ENCODE results near the gene AFF3. TPM values are rescaled to one million over a fixed set of nuclear protein-coding genes. Genes with fewer than 3 reads are reported as not detected.

AFF3 gene
- total and polyA plus RNA-seq, 10 of the 15 experiments (the other 5 are each of a cell fraction or from before 2014, with no cell fraction given) = 0.26 to 5.5 (median 3.0) TPM

DNA sequence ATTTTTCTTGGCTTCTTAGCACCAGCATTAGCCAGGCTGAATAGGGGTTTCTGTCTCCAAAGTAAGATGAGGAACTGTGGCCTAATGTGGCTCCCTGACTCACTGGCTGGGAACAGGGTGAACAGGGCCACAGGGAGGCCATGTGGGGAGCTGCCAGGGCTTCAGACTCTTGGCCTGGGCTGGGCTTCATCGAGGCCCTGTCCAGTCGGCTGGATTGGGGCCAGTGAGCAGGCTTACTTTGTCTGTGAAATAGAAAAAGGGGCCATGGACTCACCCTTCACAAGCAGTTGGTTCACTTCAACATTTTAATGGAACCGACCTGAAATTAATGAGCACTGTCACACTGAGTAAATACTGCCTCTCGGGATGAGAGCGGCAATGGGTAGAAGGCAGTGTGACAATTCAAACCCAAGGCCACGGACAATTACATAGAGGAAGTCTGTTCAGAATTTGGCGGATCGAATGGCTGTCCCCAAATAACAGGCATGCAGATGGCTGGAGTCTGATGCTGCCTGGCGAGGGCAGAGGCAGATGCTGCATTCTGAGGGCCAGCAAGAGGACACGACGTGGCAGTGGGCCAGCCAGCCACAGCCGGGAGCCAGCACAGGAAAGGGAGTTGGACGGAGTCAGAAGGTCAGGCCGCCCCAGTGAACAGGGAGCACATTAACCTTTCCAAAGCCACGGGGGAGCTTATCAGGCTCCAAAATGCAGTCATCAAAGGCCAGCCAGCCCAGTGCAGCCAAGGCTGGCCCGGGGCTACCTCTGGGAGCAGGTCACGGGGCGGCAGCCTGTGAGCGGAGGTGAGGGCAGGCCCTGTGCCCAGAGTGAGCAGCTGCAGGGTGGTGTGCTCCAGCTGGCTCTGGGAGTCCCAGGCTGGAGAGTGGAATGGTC is 506.0 kb downstream of the AFF3 start (continued):
- TF ChIP-seq, protein P1, sequence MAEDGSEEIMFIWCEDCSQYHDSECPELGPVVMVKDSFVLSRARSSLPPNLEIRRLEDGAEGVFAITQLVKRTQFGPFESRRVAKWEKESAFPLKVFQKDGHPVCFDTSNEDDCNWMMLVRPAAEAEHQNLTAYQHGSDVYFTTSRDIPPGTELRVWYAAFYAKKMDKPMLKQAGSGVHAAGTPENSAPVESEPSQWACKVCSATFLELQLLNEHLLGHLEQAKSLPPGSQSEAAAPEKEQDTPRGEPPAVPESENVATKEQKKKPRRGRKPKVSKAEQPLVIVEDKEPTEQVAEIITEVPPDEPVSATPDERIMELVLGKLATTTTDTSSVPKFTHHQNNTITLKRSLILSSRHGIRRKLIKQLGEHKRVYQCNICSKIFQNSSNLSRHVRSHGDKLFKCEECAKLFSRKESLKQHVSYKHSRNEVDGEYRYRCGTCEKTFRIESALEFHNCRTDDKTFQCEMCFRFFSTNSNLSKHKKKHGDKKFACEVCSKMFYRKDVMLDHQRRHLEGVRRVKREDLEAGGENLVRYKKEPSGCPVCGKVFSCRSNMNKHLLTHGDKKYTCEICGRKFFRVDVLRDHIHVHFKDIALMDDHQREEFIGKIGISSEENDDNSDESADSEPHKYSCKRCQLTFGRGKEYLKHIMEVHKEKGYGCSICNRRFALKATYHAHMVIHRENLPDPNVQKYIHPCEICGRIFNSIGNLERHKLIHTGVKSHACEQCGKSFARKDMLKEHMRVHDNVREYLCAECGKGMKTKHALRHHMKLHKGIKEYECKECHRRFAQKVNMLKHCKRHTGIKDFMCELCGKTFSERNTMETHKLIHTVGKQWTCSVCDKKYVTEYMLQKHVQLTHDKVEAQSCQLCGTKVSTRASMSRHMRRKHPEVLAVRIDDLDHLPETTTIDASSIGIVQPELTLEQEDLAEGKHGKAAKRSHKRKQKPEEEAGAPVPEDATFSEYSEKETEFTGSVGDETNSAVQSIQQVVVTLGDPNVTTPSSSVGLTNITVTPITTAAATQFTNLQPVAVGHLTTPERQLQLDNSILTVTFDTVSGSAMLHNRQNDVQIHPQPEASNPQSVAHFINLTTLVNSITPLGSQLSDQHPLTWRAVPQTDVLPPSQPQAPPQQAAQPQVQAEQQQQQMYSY (CRISPR knock-in tag; IDR thresholded peaks at IDR 0.05) = no peak

DNA sequence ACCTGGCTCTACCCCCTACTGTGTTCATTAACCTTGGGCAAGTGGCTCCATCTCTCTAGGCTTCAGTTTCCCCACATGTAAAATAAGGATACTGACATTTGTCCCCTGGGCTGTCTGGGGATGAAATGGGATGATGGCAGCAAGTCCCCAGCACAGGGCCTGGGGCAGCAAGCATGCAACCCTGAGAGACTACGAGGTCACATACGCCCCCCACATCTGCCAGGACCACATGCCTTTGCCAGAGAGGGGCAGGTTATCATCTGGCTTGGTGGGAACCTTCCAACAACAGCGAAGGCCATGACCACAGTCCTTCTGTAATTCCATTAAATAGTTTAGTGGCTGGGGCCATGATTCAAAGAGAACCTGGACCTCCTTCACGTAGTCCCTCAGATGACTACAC is 506.7 kb downstream of the AFF3 start:
- Histone ChIP-seq H3K9me3 (replicated peaks; ENCODE audit: control insufficient read depth, insufficient read depth, low read length) (no peaks in the 10 kb centered on the region; the same call in 2 of the 3 replicates), H3K4me3 (no peak overlapping the region), H3K36me3 (ENCODE audit: control insufficient read depth in 2 of 2, insufficient read depth in 2 of 2, low read length in 1 of 2) (no peaks in the 10 kb centered on the region), H3K4me2 (ENCODE audit: control insufficient read depth, insufficient read depth) (no peak overlapping the region), H3K79me2 (ENCODE audit: control insufficient read depth, insufficient read depth, low read length) (no peaks in the 10 kb centered on the region), H3K4me1 (ENCODE audit: control insufficient read depth, insufficient read depth, low read length) (no peaks in the 10 kb centered on the region), H3K27ac (ENCODE audit: control insufficient read depth, insufficient read depth) (no peak overlapping the region), H4K20me1 (ENCODE audit: control insufficient read depth, insufficient read depth) (no peaks in the 10 kb centered on the region), H3K9ac (ENCODE audit: control insufficient read depth, insufficient read depth, low read length) (no peak overlapping the region), H2AFZ (ENCODE audit: control insufficient read depth, low read depth, low read length) (no peak overlapping the region), H3K27me3 (replicated peaks in 1 of 2; ENCODE audit: control insufficient read depth in 2 of 2, insufficient read depth in 2 of 2, low read length in 1 of 2) (peaks cover 0 to 1% of the 10 kb centered on the region in 2 experiments; a peak in 1 of 4 replicates)
- in situ Hi-C loops (cut with MboI) (no loop called here), intact Hi-C loops (cut with micrococcal nuclease; ENCODE audit: unreplicated experiment) (no loop called here)
- RAD21 ChIA-PET (ENCODE audit: unreplicated experiment) = no interaction called here
- POLR2A ChIA-PET = no interaction called here
- FAIRE-seq (no peak), DNase-seq (ENCODE audit: low read depth, low spot score) (no peak), ATAC-seq (no peak)
- CTCF ChIA-PET = no interaction called here
- TF ChIP-seq GABPA (IDR thresholded peaks at IDR 0.05; ENCODE audit: low read depth) (no peak), PAX8 (IDR thresholded peaks at IDR 0.05) (no peak), MYB (IDR thresholded peaks at IDR 0.05; ENCODE audit: borderline replicate concordance, low read depth, low read length) (no peak), SMC3 (IDR thresholded peaks at IDR 0.05; ENCODE audit: borderline replicate concordance, low read length) (no peak), FOS (IDR thresholded peaks at IDR 0.05; ENCODE audit: borderline replicate concordance, extremely low read depth, insufficient read length) (no peak), EGR1 (IDR thresholded peaks at IDR 0.05; ENCODE audit: borderline replicate concordance in 1 of 2, low read depth in 2 of 2, low read length in 2 of 2) (no peak), RB1 (IDR thresholded peaks at IDR 0.05; ENCODE audit: borderline replicate concordance) (no peak)
- TF ChIP-seq, protein P2, sequence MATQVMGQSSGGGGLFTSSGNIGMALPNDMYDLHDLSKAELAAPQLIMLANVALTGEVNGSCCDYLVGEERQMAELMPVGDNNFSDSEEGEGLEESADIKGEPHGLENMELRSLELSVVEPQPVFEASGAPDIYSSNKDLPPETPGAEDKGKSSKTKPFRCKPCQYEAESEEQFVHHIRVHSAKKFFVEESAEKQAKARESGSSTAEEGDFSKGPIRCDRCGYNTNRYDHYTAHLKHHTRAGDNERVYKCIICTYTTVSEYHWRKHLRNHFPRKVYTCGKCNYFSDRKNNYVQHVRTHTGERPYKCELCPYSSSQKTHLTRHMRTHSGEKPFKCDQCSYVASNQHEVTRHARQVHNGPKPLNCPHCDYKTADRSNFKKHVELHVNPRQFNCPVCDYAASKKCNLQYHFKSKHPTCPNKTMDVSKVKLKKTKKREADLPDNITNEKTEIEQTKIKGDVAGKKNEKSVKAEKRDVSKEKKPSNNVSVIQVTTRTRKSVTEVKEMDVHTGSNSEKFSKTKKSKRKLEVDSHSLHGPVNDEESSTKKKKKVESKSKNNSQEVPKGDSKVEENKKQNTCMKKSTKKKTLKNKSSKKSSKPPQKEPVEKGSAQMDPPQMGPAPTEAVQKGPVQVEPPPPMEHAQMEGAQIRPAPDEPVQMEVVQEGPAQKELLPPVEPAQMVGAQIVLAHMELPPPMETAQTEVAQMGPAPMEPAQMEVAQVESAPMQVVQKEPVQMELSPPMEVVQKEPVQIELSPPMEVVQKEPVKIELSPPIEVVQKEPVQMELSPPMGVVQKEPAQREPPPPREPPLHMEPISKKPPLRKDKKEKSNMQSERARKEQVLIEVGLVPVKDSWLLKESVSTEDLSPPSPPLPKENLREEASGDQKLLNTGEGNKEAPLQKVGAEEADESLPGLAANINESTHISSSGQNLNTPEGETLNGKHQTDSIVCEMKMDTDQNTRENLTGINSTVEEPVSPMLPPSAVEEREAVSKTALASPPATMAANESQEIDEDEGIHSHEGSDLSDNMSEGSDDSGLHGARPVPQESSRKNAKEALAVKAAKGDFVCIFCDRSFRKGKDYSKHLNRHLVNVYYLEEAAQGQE (IDR thresholded peaks at IDR 0.05; ENCODE audit: low read depth, low read length) = no peak
- WGBS (ENCODE audit: insufficient coverage, insufficient replicate concordance, low lambda C conversion rate, missing lambda C conversion rate) = 14% methylated on average over 4 of the region's 4 CpGs
- no TSS peak for BruUV-seq (replicated peaks)
- SMC1A ChIA-PET (ENCODE audit: uncharacterized antibody, unreplicated experiment) = no interaction called here

All from GM12878 (cell line).